HepG2 (cell line): ENCODE results near the gene MAP3K7CL. TPM values are rescaled to one million over a fixed set of nuclear protein-coding genes. Genes with fewer than 3 reads are reported as not detected.

Experiments
- ATAC-seq: fragments of 200-7000 bp; cut with Tn5 transposase; 3 replicates; pipeline ENCODE4 v1.9.1; 2020; ENCODE audit warnings: mild to moderate bottlenecking, moderate library complexity
- BruUV-seq: library from RNA; stranded (reverse); fragments of 400-500 nt; replicated peaks from 2 replicates; lab custom pipeline; 2021; lab: Mats Ljungman, UMichigan
- CTCF ChIA-PET: fragments of 300-600 bp; formaldehyde crosslinking; extraction: SDS; loops from one replicate; lab custom pipeline; 2021; ENCODE audit warnings: low total read pairs, inconsistent platforms, low intra/inter-chr PET ratio; lab: Yijun Ruan, JAX
- POLR2A ChIA-PET: fragments of 350-600 bp; sonication (Branson Sonifier 250); formaldehyde crosslinking; loops from one replicate; lab custom pipeline; 2020; ENCODE audit warnings: antibody characterized with exemption, inconsistent platforms; lab: Yijun Ruan, JAX
- DNase-seq: peaks from one replicate; pipeline ENCODE4 v3.0.0-alpha.2; 2015; ENCODE audit warnings: low spot score
- FAIRE-seq: peaks from 3 replicates; lab custom pipeline; 2011; peaks lifted over from hg19 to GRCh38; lab: Jason Lieb, UNC
- H2AFZ ChIP-seq: one replicate; pipeline ENCODE4 v1.6.1; 2011; ENCODE audit warnings: low read length, inconsistent platforms
- H3K27ac ChIP-seq: fragments of 300-600 bp; 3 replicates; pipeline ENCODE4 v1.8.0; 2011; ENCODE audit warnings: mixed run types, mild to moderate bottlenecking, mixed read lengths, low read length, inconsistent platforms; ENCODE audit not compliant: insufficient read depth; ENCODE audit errors: extremely low read length
- H3K27me3 ChIP-seq, 2 experiments: fragments of 200-600 bp in 1 of 2; 2 replicates in 1 of 2; 3 replicates in 1 of 2; pipeline versions ENCODE4 v1.6.0 to v1.8.0; 2011; ENCODE audit warnings: low read length in 2 of 2, mild to moderate bottlenecking in 2 of 2, moderate library complexity in 2 of 2, inconsistent platforms in 1 of 2; ENCODE audit not compliant: insufficient read depth in 2 of 2, control insufficient read depth in 1 of 2
- H3K36me3 ChIP-seq, 2 experiments: fragments of 200-600 bp in 1 of 2; replicated peaks in 1 of 2; 2 replicates in 1 of 2; 3 replicates in 1 of 2; pipeline versions ENCODE4 v1.5.1 to v1.8.0; 2011; ENCODE audit warnings: low read length in 2 of 2, inconsistent platforms in 1 of 2; ENCODE audit not compliant: insufficient read depth in 2 of 2, control insufficient read depth in 1 of 2
- H3K4me1 ChIP-seq: 2 replicates; pipeline ENCODE4 v1.5.1; 2012; ENCODE audit warnings: low read length, inconsistent platforms; ENCODE audit not compliant: insufficient read depth
- H3K4me2 ChIP-seq: 2 replicates; pipeline ENCODE4 v1.6.0; 2011; ENCODE audit warnings: low read depth, low read length, inconsistent platforms
- H3K4me3 ChIP-seq, 3 experiments: fragments of 200-600 bp in 1 of 3; sonication (generic), shearing (Covaris generic) in 1 of 3; replicated peaks in 1 of 3; 2 replicates each; pipeline ENCODE4 v1.5.1; 2011 to 2016; ENCODE audit warnings: low read length in 3 of 3, inconsistent platforms in 2 of 3, low read depth in 2 of 3, mild to moderate bottlenecking in 2 of 3, control low read depth in 1 of 3, mixed read lengths in 1 of 3; ENCODE audit not compliant: insufficient read depth in 1 of 3
- H3K79me2 ChIP-seq: one replicate; pipeline ENCODE4 v1.6.1; 2011; ENCODE audit warnings: low read length, inconsistent platforms; ENCODE audit not compliant: insufficient read depth
- H3K9ac ChIP-seq: 2 replicates; pipeline ENCODE4 v1.6.0; 2011; ENCODE audit warnings: mild to moderate bottlenecking, low read depth, low read length, inconsistent platforms; ENCODE audit not compliant: insufficient read depth
- H3K9me3 ChIP-seq: 2 replicates; pipeline ENCODE4 v1.5.1; 2012; ENCODE audit warnings: mild to moderate bottlenecking, low read length
- H4K20me1 ChIP-seq: 2 replicates; pipeline ENCODE4 v1.6.0; 2011; ENCODE audit warnings: inconsistent platforms, mild to moderate bottlenecking, low read length, moderate library complexity; ENCODE audit not compliant: insufficient read depth
- FOSL2 ChIP-seq: sonication (generic); formaldehyde crosslinking; IDR thresholded peaks from 2 replicates; pipeline ENCODE4 v1.4.0; 2020; ENCODE audit warnings: missing genetic modification reagents
- FOXO4 ChIP-seq: sonication (generic); formaldehyde crosslinking; conservative IDR thresholded peaks from 2 replicates; pipeline ENCODE4 v1.8.1; 2023; ENCODE audit warnings: missing genetic modification reagents
- NFATC3 ChIP-seq: sonication (generic); formaldehyde crosslinking; IDR thresholded peaks from 2 replicates; pipeline ENCODE4 v1.5.1; 2020; ENCODE audit warnings: mild to moderate bottlenecking, missing genetic modification reagents
- PHB2 ChIP-seq: fragments of 450-650 bp; IDR thresholded peaks from 2 replicates; pipeline ENCODE4 v1.6.1; 2018; ENCODE audit not compliant: partially characterized antibody
- PLSCR1 ChIP-seq: sonication (generic); formaldehyde crosslinking; IDR thresholded peaks from 2 replicates; pipeline ENCODE4 v1.5.0; 2020; ENCODE audit warnings: missing genetic modification reagents, mild to moderate bottlenecking, borderline replicate concordance
- POLR2A ChIP-seq, 2 experiments: IDR thresholded peaks; 2 replicates each; pipeline ENCODE4 v1.6.1; 2011; ENCODE audit warnings: low read depth in 2 of 2, low read length in 2 of 2, mild to moderate bottlenecking in 1 of 2, moderate library complexity in 1 of 2; ENCODE audit not compliant: insufficient read depth in 1 of 2
- TGIF2 ChIP-seq: IDR thresholded peaks from 2 replicates; pipeline ENCODE4 v1.6.1; 2016; ENCODE audit warnings: control low read depth, missing compliant biosample characterization
- WGBS: methylation state at CpG from one replicate; pipeline ENCODE4 v1.1.6; 2017; ENCODE audit warnings: low lambda C conversion rate; 5-methylcytosine and 5-hydroxymethylcytosine counted together
- in situ Hi-C: cut with HindIII; loops from 2 replicates; pipeline ENCODE4 v1.10.0; 2017; ENCODE audit warnings: low pct_unique_long_range_greater_than_20kb; ENCODE audit not compliant: extremely low pct_ligation_motif_present
- intact Hi-C: fragments of 100-400 bp; cut with micrococcal nuclease; formaldehyde crosslinking; loops from one replicate; pipeline ENCODE4 v1.10.0; 2022; ENCODE audit not compliant: unreplicated experiment
- polyA plus RNA-seq, 8 experiments: library from polyadenylated mRNA; depleted of rRNA in 3 of 8; stranded (reverse) in 7 of 8; unstranded in 1 of 8; fragments of >200 nt; fragmentation: Illumina TruSeq in 4 of 8; extraction: Trizol in 4 of 8; gene quantifications; 2 replicates each; pipeline versions ENCODE4 v1.2.1 to v1.2.3, GENCODE V29; 2011 to 2016; ENCODE audit warnings: low read depth in 4 of 8, missing spikeins in 1 of 8, mixed read lengths in 1 of 8; ENCODE audit not compliant: insufficient read depth in 1 of 8
- total RNA-seq, 5 experiments: library from RNA; depleted of rRNA; stranded (reverse); fragments of >200 nt; fragmentation: Illumina TruSeq; extraction: Trizol; gene quantifications; 2 replicates each; pipeline ENCODE4 v1.2.3, GENCODE V29; 2016; ENCODE audit warnings: low read depth in 1 of 5
- TF ChIP-seq, protein P1 (sequence below): sonication (generic); formaldehyde crosslinking; IDR thresholded peaks from 2 replicates; pipeline ENCODE4 v1.5.1; 2020; ENCODE audit warnings: mild to moderate bottlenecking, missing genetic modification reagents, borderline replicate concordance

The MAP3K7CL gene
- total and polyA plus RNA-seq, 2 of the 13 experiments (the other 11 are each of a cell fraction or from before 2014, with no cell fraction given) = 0.04 to 0.15 TPM

GRCh38 chr21:29121759-29122158 is 8.7 kb upstream of the MAP3K7CL start:
- TF ChIP-seq PLSCR1 (CRISPR knock-in tag) = no peak
- TF ChIP-seq PHB2 = no peak
- TF ChIP-seq POLR2A (IDR thresholded peaks at IDR 0.05; ENCODE audit: insufficient read depth in 1 of 2, low read depth in 2 of 2, low read length in 2 of 2) = no peak
- TF ChIP-seq, protein P1, sequence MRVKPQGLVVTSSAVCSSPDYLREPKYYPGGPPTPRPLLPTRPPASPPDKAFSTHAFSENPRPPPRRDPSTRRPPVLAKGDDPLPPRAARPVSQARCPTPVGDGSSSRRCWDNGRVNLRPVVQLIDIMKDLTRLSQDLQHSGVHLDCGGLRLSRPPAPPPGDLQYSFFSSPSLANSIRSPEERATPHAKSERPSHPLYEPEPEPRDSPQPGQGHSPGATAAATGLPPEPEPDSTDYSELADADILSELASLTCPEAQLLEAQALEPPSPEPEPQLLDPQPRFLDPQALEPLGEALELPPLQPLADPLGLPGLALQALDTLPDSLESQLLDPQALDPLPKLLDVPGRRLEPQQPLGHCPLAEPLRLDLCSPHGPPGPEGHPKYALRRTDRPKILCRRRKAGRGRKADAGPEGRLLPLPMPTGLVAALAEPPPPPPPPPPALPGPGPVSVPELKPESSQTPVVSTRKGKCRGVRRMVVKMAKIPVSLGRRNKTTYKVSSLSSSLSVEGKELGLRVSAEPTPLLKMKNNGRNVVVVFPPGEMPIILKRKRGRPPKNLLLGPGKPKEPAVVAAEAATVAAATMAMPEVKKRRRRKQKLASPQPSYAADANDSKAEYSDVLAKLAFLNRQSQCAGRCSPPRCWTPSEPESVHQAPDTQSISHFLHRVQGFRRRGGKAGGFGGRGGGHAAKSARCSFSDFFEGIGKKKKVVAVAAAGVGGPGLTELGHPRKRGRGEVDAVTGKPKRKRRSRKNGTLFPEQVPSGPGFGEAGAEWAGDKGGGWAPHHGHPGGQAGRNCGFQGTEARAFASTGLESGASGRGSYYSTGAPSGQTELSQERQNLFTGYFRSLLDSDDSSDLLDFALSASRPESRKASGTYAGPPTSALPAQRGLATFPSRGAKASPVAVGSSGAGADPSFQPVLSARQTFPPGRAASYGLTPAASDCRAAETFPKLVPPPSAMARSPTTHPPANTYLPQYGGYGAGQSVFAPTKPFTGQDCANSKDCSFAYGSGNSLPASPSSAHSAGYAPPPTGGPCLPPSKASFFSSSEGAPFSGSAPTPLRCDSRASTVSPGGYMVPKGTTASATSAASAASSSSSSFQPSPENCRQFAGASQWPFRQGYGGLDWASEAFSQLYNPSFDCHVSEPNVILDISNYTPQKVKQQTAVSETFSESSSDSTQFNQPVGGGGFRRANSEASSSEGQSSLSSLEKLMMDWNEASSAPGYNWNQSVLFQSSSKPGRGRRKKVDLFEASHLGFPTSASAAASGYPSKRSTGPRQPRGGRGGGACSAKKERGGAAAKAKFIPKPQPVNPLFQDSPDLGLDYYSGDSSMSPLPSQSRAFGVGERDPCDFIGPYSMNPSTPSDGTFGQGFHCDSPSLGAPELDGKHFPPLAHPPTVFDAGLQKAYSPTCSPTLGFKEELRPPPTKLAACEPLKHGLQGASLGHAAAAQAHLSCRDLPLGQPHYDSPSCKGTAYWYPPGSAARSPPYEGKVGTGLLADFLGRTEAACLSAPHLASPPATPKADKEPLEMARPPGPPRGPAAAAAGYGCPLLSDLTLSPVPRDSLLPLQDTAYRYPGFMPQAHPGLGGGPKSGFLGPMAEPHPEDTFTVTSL (CRISPR knock-in tag) = no peak
- no peak for TF ChIP-seq TGIF2 (CRISPR knock-in tag)
- no peak for TF ChIP-seq FOSL2 (CRISPR knock-in tag)
- no peak for TF ChIP-seq FOXO4 (CRISPR knock-in tag)
- TF ChIP-seq NFATC3 (CRISPR knock-in tag) = no peak
- TF ChIP-seq, all 625 proteins: peak for 0
- Histone ChIP-seq H3K36me3 (no peaks in the 10 kb centered on the region), H4K20me1 (no peaks in the 10 kb centered on the region), H3K9me3 (no peaks in the 10 kb centered on the region), H3K4me1 (no peaks in the 10 kb centered on the region), H3K9ac (no peak overlapping the region), H3K4me2 (no peak overlapping the region), H3K4me3 (no peak overlapping the region), H2AFZ (no peak overlapping the region), H3K27ac (no peak overlapping the region), H3K79me2 (no peaks in the 10 kb centered on the region), H3K27me3 (no peaks in the 10 kb centered on the region)
- ChIA-PET POLR2A (no interaction called here), CTCF (no interaction called here)
- intact Hi-C loops = no loop called here
- BruUV-seq = no TSS peak
- DNase-seq (no peak), FAIRE-seq (no peak), ATAC-seq (no peak)
- 0% methylated on average over 1 of the region's 1 CpG for WGBS
- in situ Hi-C loops = no loop called here
